ENCODE measurements around the gene VPS37C.

DNA sequence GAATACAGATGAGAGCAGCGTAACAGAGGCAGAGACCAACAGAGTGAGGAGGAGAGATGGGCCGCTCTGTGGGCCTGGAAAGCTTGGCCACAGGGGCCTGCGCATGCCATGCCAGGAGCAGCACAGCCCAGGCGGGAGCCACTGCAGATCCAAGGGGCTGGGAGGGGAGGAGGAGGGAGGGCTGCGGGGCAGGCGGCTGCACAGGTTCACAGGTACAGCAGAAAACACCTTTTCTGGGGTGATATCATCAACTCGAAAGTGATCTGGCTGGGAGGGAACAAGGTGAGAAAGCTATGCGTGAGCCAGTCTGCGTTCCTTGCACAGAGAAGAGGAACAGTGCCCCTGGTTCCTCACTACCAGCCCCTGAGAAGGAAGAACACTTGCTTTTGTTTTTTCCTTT lies 14.8 kb downstream of the VPS37C start:
- TF ChIP-seq, protein P1, sequence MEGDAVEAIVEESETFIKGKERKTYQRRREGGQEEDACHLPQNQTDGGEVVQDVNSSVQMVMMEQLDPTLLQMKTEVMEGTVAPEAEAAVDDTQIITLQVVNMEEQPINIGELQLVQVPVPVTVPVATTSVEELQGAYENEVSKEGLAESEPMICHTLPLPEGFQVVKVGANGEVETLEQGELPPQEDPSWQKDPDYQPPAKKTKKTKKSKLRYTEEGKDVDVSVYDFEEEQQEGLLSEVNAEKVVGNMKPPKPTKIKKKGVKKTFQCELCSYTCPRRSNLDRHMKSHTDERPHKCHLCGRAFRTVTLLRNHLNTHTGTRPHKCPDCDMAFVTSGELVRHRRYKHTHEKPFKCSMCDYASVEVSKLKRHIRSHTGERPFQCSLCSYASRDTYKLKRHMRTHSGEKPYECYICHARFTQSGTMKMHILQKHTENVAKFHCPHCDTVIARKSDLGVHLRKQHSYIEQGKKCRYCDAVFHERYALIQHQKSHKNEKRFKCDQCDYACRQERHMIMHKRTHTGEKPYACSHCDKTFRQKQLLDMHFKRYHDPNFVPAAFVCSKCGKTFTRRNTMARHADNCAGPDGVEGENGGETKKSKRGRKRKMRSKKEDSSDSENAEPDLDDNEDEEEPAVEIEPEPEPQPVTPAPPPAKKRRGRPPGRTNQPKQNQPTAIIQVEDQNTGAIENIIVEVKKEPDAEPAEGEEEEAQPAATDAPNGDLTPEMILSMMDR (IDR thresholded peaks at IDR 0.05) = no peak
- no peak for TF ChIP-seq POLR2A (IDR thresholded peaks at IDR 0.05)

Data from tibial nerve (tissue), 3 donors.